GM18519 (cell line): Measurements from ENCODE around the gene GATA5.

ENCODE experiments used
- ATAC-seq: cut with Tn5 transposase; IDR thresholded peaks from one replicate; pipeline ENCODE4 v1.9.1; 2021; ENCODE audit warnings: mild to moderate bottlenecking, moderate library complexity; ENCODE audit not compliant: unreplicated experiment, low FRiP score

Gene GATA5

GRCh38 chr20:62488470-62488869, 12.7 kb upstream of the GATA5 start:
- ATAC-seq, result no peak

- ATAC-seq, result no peak
These were observed 12.0 kb upstream of the GATA5 start for GRCh38 chr20:62487561-62488354.

DNA sequence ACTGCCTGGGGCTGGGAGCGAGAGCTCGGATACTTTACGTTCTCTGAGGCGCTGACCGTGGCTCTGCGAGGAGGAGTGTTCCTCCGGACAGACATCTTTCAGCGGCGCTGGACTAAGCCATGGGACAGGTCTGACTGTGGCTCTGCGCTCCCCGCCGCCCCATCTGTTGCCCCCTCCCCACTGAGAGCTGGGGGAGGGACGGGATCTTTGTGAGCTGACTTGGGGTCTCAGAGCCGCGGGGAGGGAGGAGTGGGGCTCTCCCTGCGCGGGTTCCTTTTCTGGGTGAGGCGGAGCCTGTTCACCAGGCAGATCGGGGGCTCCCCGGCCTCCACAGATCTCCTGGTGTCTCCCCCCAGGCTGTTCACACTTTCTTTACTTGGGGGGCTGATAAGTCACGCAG, 11.3 kb upstream of the GATA5 start:
- no peak for ATAC-seq

GRCh38 chr20:62486484-62486883, 10.7 kb upstream of the GATA5 start:
- no peak for ATAC-seq

DNA sequence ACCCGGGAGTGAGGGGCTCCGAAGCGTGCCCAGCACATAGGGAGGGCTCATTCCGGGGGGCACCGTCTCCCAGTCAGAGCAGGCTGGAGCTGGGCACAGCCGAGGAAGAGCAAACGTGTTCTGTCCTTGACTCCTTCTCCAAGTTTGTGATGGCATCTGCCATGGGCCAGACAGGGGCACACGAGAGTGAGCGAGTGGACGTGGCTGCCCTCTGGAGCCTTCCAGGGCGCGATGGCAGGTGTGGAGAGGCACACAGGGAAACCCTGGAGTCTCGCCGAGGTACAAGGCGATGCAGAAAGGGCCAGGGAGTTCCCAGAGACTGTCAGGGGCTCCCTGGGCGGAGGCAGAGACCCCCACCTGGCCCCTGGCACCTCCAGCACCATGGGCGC, 9.9 kb upstream of the GATA5 start:
- ATAC-seq, result no peak

DNA sequence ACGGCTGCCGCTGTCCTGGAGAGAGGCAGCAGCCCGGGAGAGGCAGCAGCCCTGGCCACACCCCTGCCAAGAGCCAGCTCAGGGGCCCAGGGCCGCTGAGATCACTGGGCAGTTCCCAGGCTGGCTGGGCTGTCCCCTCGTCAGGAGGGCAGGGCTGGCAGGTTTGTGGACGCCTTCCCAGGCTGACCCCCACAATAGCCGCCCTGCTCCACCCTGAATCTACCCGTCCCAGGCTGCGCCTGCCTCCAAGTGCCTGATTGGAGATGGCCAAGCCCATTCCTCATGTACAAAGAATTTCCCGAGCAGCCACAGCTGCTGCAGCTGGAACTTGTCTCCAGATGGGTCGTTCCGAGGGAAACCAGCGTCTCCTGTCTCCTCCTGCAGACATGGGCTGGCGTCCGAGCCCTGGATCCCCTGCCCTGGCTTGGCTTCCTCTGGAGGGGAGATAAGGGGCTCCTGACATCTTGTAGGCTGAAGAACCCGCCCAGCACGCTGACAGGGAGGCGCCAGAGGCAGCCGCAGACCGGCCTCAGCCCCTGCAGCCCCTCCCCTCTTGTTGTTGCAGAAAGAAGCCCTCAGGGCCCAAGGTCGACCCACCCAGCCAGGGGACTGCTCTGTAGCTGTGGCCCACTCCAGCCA, 9.4 kb upstream of the GATA5 start:
- no peak for ATAC-seq

GRCh38 chr20:62484478-62484877, 8.7 kb upstream of the GATA5 start:
- no peak for ATAC-seq

DNA sequence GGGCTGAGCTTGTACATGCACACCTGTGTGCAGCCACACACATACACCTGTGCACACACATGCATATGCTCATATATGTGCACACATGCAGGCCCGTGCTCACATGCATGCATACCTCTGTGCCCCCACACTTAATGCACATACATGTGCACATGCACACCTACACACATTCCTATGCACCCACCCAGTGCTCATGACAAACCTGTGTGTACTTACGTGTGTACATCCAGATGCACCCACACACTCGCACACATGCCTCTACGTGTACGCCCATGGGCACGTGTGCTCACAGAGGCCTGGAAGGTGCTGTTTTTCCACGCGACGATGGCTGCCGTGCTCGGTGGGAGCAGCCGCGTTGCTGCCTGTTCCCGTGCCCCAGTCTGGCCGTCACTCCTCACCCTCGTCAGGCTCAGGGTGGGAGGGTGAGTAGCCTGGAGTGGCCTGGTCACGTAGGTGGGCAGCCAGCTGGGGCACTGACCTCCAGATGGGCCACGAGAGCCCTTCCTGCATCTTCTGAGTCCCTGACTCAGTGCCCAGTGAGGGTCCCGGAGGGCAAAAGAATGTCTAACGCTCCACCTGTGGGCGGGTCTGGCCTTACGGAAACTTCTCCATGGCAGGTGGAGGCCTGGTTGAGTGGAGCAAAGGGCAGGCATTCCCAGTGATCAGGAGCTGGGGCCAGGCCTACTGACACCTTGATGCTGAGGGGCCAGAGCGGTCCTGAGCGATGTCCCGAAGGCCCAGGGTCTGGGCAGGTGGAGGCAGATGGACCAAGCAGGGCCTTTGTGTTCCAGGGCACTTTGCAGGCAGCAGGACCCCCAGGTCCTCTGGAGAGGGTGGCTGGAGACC, 8.0 kb upstream of the GATA5 start:
- no peak for ATAC-seq

DNA sequence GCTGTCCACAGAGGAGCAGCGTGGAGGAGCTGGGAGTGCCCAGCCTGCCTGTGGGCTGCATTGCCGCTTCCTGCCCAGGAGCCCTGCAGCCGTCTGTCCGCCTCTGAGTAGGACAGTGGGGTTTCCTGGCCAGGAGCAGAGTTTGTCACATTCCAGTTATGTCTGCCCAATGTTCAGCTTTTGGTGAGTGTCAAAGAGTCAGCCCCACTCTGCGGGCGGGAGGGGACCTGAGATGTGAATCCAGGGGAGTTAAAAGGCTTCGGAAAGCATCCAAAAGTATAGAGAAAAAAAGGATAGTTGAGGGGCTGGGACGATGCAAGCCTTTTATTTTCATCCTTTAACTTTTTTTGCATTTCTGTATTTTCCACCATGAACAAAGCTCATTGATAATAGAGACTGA, 7.2 kb upstream of the GATA5 start:
- no peak for ATAC-seq

GRCh38 chr20:62482146-62482809, 6.5 kb upstream of the GATA5 start:
- ATAC-seq, result no peak

- no peak for ATAC-seq
These were observed 5.8 kb upstream of the GATA5 start for GRCh38 chr20:62481425-62482145.

DNA sequence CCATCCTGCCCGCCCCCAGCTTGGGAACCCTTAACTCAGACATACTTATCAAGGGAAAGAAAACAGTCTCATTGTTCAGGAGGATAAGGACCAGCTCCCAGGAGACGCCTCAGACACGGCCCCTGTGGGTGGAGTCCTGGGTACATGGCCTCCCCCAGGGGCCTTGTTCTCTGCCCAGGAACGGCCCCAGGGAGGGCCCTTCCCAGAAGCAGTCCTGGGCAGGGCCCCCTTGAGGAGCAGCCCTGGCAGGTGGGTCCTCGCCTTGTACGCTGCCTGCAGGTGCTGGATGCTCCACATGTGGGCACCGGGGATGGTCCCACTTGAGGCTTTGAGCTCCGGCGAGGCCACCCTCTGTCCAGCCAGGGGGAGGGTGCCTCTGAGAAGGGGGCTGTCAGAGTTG, 4.5 kb upstream of the GATA5 start:
- ATAC-seq, result no peak

DNA sequence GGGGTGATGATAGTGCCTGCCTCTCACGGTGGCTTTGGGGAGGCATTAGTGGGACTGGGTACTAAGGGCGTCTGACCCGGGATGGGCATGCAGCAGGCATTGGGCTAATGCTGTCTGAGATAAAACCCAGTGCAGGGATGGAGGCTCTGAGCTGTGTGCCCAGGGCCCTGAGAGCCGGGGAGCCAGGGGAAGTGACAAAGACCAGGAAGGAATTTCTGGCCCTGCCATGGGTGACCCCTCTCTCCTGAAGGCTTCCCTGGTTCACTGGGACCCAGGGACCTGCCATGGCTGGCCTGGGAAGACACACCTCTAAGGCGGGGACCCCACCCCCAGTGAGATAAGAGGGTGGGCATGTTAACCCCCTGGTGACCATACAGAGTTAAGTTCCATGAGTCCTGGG, 3.9 kb upstream of the GATA5 start:
- ATAC-seq, result no peak

- no peak for ATAC-seq
These were observed 3.4 kb upstream of the GATA5 start for GRCh38 chr20:62479156-62479555.

DNA sequence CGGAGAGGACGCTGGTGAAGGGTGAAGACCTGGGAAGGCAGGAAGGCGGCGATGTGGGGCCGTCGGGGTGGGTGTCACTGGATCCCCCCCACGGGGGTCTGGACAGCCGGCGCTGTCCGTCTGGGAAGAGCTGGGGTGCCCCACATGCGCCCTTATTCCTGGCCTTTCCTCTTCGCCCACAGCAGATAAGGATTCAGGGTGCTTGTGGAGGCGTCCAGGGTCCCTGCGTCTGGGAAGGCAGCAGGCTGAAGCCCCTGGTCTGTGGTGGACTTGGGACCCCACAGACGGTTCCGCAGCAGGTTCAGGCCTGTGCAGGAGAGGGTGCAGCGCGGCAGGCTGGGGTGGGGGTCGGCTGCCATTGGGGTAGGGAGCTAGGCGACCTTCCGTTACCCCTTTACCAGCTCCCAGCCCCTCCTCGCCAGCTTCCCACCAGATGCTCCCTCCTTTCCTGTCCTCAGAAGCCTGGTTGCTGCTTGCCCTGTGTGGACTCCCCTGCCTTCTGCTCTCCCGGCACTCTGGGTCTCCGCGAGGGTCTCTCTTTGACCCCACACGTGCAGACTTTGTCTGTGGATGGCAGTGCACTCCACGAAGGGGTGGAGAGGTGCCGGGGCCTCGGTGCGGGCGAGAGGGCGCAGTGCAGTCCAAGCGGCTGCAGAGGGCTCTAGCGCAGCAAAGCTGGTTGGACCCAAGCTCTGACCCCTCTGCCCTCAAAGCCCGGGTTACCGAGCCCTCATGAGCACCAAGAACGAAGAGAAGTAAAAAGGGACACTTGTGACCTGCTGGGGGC, 2.1 kb upstream of the GATA5 start:
- ATAC-seq, result no peak

GRCh38 chr20:62476056-62476838, 452 bp upstream of the GATA5 start:
- no peak for ATAC-seq

GRCh38 chr20:62475027-62475771, 596 bp downstream of the GATA5 start:
- ATAC-seq, result no peak

- no peak for ATAC-seq
These were observed 1.2 kb downstream of the GATA5 start for GRCh38 chr20:62474604-62475026.
